ENCODE data around the gene STK32C. TPM values are rescaled to one million over a fixed set of nuclear protein-coding genes. Genes with fewer than 3 reads are reported as not detected.

STK32C gene
- total RNA-seq, 4 donors from 2014 or later: 3.3 to 5.7 (median 3.5) TPM

GRCh38 chr10:132293813-132294520, 13.8 kb downstream of the STK32C start:
- peaks cover 6 to 15% of the 10 kb centered on the region in 2 donors for H3K4me1 ChIP-seq
- intact Hi-C loops (cut with DNase I): no loop called here
- WGBS, 2 donors: 66 to 72% methylated on average over 25 of the region's 25 CpGs
- no peaks in the 10 kb centered on the region for H3K27me3 ChIP-seq
- TF ChIP-seq POLR2A (IDR thresholded peaks at IDR 0.05) (no peak), CTCF (IDR thresholded peaks at IDR 0.05) (no peak)
- no peaks in the 10 kb centered on the region for H3K36me3 ChIP-seq
- no peaks in the 10 kb centered on the region for H3K9me3 ChIP-seq
- peak overlapping the region in 1 of 3 donors; percentile 44 for H3K27ac ChIP-seq
- H3K4me3 ChIP-seq (replicated peaks in 1 of 3): no peak overlapping the region
- DNase-seq: no peak

GRCh38 chr10:132293201-132293812, 14.4 kb downstream of the STK32C start:
- TF ChIP-seq POLR2A (IDR thresholded peaks at IDR 0.05) (no peak), CTCF (IDR thresholded peaks at IDR 0.05) (peak in 4 of 6 experiments; percentile 12 to 35 (median 17))
- intact Hi-C loops (cut with DNase I): no loop called here

GRCh38 chr10:132292287-132293200, 15.2 kb downstream of the STK32C start:
- intact Hi-C loops (cut with DNase I): no loop called here
- no peak overlapping the region for H3K27ac ChIP-seq

More at GRCh38 chr10:132293201-132293812, 14.4 kb downstream of the STK32C start:
- H3K27ac ChIP-seq: peak overlapping the region in 1 of 3 donors; percentile 44
- H3K36me3 ChIP-seq: no peaks in the 10 kb centered on the region
- H3K4me1 ChIP-seq: peaks cover 6 to 15% of the 10 kb centered on the region in 2 donors
- 24% methylated on average over 13 of the region's 16 CpGs; no CpG with 5 or more reads in 1 of the 2 donors for WGBS, 2 donors
- no peaks in the 10 kb centered on the region for H3K9me3 ChIP-seq
- peak; percentile 83 to 90 for DNase-seq
- no peaks in the 10 kb centered on the region for H3K27me3 ChIP-seq
- no peak overlapping the region for H3K4me3 ChIP-seq (replicated peaks in 1 of 3)

GRCh38 chr10:132291826-132292225, 15.9 kb downstream of the STK32C start:
- 79 to 83% methylated on average over 4 to 5 of the region's 5 CpGs for WGBS, 2 donors
- no peak overlapping the region for H3K27ac ChIP-seq
- peaks cover 6 to 15% of the 10 kb centered on the region in 2 donors for H3K4me1 ChIP-seq
- no peak overlapping the region for H3K4me3 ChIP-seq (replicated peaks in 1 of 3)
- no peak for DNase-seq
- H3K36me3 ChIP-seq: no peaks in the 10 kb centered on the region
- H3K9me3 ChIP-seq: no peaks in the 10 kb centered on the region
- TF ChIP-seq POLR2A (IDR thresholded peaks at IDR 0.05) (no peak), CTCF (IDR thresholded peaks at IDR 0.05) (no peak)
- H3K27me3 ChIP-seq: no peaks in the 10 kb centered on the region
- intact Hi-C loops (cut with DNase I): no loop called here

More at GRCh38 chr10:132292287-132293200, 15.2 kb downstream of the STK32C start:
- DNase-seq: no peak
- Histone ChIP-seq H3K4me3 (replicated peaks in 1 of 3) (no peak overlapping the region), H3K4me1 (peaks cover 6 to 15% of the 10 kb centered on the region in 2 donors), H3K36me3 (no peaks in the 10 kb centered on the region), H3K27me3 (no peaks in the 10 kb centered on the region), H3K9me3 (no peaks in the 10 kb centered on the region)
- TF ChIP-seq CTCF (IDR thresholded peaks at IDR 0.05) (no peak), POLR2A (IDR thresholded peaks at IDR 0.05) (no peak)
- WGBS, 2 donors: 59 to 74% methylated on average over 16 to 29 of the region's 30 CpGs
